Gastroesophageal sphincter (tissue), 4 donors: ENCODE measurements around the gene THBS3. TPM values are rescaled to one million over a fixed set of nuclear protein-coding genes. Genes with fewer than 3 reads are reported as not detected.

ENCODE experiments used
- ATAC-seq: fragments of 150-250 bp; one replicate; pipeline ENCODE4 v1.9.1; 2016; ENCODE audit warnings: mild to moderate bottlenecking, moderate library complexity
- H3K27ac ChIP-seq, 4 donors: fragments of 200-600 bp; sonication (generic) in 3 of 4; 1 replicate in 3 of 4; 2 replicates in 1 of 4; pipeline ENCODE4 v1.5.1; 2016 to 2019
- H3K27me3 ChIP-seq: fragments of 200-600 bp; sonication (generic); one replicate; pipeline ENCODE4 v1.5.1; 2019
- H3K36me3 ChIP-seq, 2 donors: fragments of 200-600 bp; sonication (generic); one replicate each; pipeline ENCODE4 v1.5.1; 2019; ENCODE audit warnings: control low read depth in 1 of 2
- H3K4me1 ChIP-seq, 3 donors: fragments of 200-600 bp; sonication (generic); 1 replicate in 2 of 3; 2 replicates in 1 of 3; pipeline ENCODE4 v1.5.1; 2016 to 2019; ENCODE audit warnings: control low read depth in 2 of 3
- H3K4me3 ChIP-seq, 2 donors: fragments of 200-600 bp; sonication (generic); one replicate each; pipeline ENCODE4 v1.5.1; 2019; ENCODE audit warnings: mild to moderate bottlenecking in 1 of 2, moderate library complexity in 1 of 2
- H3K9me3 ChIP-seq, 3 donors: fragments of 200-600 bp; sonication (generic); one replicate each; pipeline ENCODE4 v1.5.1; 2017 to 2019; ENCODE audit warnings: control low read depth in 2 of 3
- EP300 ChIP-seq: sonication (generic); formaldehyde crosslinking; IDR thresholded peaks from one replicate; pipeline ENCODE4 v1.6.1; 2017; ENCODE audit warnings: antibody characterized with exemption, mild to moderate bottlenecking
- POLR2A ChIP-seq, 2 donors: fragments of 450-650 bp; IDR thresholded peaks; one replicate each; pipeline ENCODE4 v1.6.1; 2017; ENCODE audit warnings: antibody characterized with exemption in 2 of 2, mild to moderate bottlenecking in 2 of 2, moderate library complexity in 1 of 2
- POLR2AphosphoS5 ChIP-seq: sonication (generic); formaldehyde crosslinking; IDR thresholded peaks from one replicate; pipeline ENCODE4 v1.6.1; 2017; ENCODE audit warnings: antibody characterized with exemption
- WGBS, 2 donors: methylation state at CpG; one replicate each; pipeline ENCODE4 v1.1.5; 2018; ENCODE audit warnings: low coverage in 1 of 2; 5-methylcytosine and 5-hydroxymethylcytosine counted together
- total RNA-seq, 4 donors: library from RNA; depleted of rRNA; stranded (reverse); fragments of >200 nt; gene quantifications; one replicate each; pipeline ENCODE4 v1.1.0, GENCODE V29; 2016
- TF ChIP-seq, protein P1 (sequence below), 4 experiments: fragments of 200-600 bp in 2 of 4; fragments of 450-650 bp in 2 of 4; sonication (generic) in 1 of 4; IDR thresholded peaks; one replicate each; pipeline ENCODE4 v1.5.1; 2017 to 2019; ENCODE audit warnings: antibody characterized with exemption in 4 of 4, mild to moderate bottlenecking in 2 of 4, moderate library complexity in 2 of 4

THBS3 gene
- total RNA-seq, 4 donors from 2014 or later: 17.9 to 25.6 (median 20.1) TPM

DNA sequence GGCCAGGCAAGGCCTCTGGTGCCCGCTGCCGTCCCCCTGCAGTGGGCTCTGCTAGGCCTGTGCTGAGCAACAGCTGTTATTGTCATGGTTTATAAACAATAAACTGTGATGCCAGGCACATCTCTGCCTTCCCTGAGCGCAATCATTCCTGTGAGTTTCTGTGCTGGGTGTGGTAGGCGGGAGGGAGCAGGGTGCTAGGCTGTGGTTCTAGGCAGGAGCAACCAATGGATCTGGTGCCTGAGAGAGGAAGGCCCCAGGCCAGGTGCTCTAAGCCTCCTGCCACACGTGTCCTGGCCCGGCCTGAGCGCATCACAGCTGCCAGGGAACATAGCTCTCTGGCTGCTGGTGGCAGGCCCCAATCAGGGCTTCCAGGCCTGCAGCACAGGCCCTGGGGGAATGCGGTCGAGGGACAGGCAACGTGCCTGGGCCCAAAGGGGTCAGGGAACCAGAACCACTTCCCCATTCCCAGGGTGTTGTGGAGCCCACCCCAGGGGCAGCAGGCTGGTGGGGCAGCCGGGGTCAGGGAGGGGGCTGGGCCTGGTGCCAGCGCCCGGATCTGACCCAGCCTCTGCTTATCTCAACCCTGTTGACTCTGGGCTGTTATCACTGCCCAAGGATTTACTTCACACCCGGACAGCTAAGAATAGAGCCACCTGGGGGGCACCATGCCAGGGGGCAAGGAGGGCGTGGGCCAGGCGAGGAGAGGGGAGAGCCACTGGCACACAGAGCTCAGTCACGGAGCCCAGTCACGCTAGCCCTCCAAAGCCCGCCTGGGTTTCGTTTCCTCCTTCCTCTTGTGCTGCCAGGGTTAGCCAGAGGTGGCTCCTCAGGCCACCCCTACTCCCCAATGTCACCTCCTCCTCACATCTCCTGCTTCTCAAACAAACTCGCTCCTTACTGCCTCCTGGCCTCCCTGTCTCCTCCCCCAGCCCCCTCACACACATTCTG, 22.6 kb downstream of the THBS3 start:
- TF ChIP-seq, protein P1, sequence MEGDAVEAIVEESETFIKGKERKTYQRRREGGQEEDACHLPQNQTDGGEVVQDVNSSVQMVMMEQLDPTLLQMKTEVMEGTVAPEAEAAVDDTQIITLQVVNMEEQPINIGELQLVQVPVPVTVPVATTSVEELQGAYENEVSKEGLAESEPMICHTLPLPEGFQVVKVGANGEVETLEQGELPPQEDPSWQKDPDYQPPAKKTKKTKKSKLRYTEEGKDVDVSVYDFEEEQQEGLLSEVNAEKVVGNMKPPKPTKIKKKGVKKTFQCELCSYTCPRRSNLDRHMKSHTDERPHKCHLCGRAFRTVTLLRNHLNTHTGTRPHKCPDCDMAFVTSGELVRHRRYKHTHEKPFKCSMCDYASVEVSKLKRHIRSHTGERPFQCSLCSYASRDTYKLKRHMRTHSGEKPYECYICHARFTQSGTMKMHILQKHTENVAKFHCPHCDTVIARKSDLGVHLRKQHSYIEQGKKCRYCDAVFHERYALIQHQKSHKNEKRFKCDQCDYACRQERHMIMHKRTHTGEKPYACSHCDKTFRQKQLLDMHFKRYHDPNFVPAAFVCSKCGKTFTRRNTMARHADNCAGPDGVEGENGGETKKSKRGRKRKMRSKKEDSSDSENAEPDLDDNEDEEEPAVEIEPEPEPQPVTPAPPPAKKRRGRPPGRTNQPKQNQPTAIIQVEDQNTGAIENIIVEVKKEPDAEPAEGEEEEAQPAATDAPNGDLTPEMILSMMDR (IDR thresholded peaks at IDR 0.05): no peak
- TF ChIP-seq POLR2A (IDR thresholded peaks at IDR 0.05): no peak
- no peaks in the 10 kb centered on the region for H3K9me3 ChIP-seq
- peak; percentile 46 for ATAC-seq
- H3K36me3 ChIP-seq: no peaks in the 10 kb centered on the region
- 67 to 70% methylated on average over 6 to 7 of the region's 21 CpGs for WGBS, 2 donors
- no peaks in the 10 kb centered on the region for H3K27me3 ChIP-seq
- H3K4me1 ChIP-seq: peaks cover 0 to 5% (median 0%) of the 10 kb centered on the region in 3 donors
- H3K4me3 ChIP-seq: no peak overlapping the region
- no peak overlapping the region for H3K27ac ChIP-seq

DNA sequence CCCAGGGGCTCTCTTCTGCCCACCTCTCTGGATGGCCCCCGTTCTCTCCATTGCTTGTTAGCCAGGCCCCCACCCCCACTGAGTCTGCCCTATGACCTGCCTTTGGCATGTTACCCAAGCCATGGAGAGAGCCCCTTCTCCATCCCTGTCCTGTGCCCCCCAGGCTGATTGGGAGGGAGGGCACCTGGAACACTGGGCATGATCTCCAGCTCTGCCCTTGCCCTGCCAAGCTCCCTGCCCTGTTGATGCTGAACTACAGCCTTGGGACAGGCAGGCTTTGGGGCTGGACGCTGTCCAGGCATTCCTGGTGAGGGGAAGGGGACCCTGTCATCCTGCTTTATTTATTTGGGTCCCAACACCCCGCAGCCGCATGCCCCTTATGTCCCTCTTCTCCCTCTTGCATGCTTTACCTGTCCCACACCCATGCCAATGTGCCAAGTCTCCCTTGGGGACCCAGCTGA, 23.3 kb downstream of the THBS3 start:
- ATAC-seq: no peak
- Histone ChIP-seq H3K27me3 (no peaks in the 10 kb centered on the region), H3K9me3 (no peaks in the 10 kb centered on the region), H3K4me3 (no peak overlapping the region), H3K4me1 (peaks cover 0 to 5% (median 0%) of the 10 kb centered on the region in 3 donors), H3K36me3 (peaks cover 0 to 7% of the 10 kb centered on the region in 2 donors), H3K27ac (no peak overlapping the region)
- TF ChIP-seq POLR2AphosphoS5 (no peak), POLR2A (IDR thresholded peaks at IDR 0.05) (no peak), EP300 (no peak)
- TF ChIP-seq, protein P1 (IDR thresholded peaks at IDR 0.05): no peak
- WGBS, 2 donors: 79 to 100% methylated on average over 2 to 4 of the region's 4 CpGs

DNA sequence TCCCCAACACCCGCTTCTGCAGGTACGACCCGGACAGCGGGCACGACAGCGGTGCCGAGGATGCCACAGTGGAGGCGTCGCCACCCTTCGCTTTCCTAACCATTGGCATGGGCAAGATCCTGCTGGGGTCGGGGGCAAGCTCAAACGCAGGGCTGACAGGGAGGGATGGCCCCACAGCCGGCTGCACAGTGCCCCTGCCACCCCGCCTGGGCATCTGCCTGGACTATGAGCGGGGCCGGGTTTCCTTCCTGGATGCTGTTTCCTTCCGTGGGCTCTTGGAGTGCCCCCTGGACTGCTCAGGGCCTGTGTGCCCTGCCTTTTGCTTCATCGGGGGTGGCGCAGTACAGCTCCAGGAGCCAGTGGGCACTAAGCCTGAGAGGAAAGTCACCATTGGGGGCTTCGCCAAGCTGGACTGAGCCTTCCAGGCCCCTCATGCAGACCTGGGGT, 23.9 kb downstream of the THBS3 start:
- 80 to 85% methylated on average over 1 to 4 of the region's 20 CpGs for WGBS, 2 donors
- peaks cover 0 to 7% of the 10 kb centered on the region in 2 donors for H3K36me3 ChIP-seq

DNA sequence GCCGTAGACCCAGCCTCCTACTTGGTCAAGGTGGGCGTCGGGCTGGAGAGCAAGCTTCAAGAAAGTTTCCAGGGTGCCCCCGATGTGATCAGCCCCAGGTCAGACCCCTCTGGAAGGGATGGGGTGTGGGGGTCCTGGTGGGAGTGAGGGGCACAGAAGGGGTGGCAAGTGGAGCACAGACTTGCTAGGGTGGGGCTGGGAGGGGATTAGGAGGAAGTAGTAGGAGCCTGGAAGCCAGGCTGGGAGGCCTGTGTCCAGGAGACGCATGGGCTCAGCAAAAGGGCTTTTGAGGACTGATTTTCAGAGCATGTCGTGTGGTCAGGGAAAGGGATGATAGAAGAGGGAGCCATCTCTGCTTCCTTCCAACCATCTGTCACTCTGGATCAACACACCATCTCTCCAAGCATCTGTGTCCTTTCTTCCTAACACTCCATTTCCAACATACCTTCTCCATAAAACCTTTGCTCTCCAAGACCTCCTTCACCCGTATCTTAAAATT, 25.6 kb downstream of the THBS3 start:
- ATAC-seq: no peak
- H3K27ac ChIP-seq: no peak overlapping the region
- TF ChIP-seq, protein P1 (IDR thresholded peaks at IDR 0.05): no peak
- TF ChIP-seq POLR2A (IDR thresholded peaks at IDR 0.05): no peak
- TF ChIP-seq POLR2AphosphoS5: no peak
- no peak for TF ChIP-seq EP300
- peaks cover 0 to 7% of the 10 kb centered on the region in 2 donors for H3K36me3 ChIP-seq
- H3K9me3 ChIP-seq: no peaks in the 10 kb centered on the region
- H3K4me3 ChIP-seq: no peak overlapping the region
- peaks cover 0 to 9% (median 0%) of the 10 kb centered on the region in 3 donors for H3K4me1 ChIP-seq
- no peaks in the 10 kb centered on the region for H3K27me3 ChIP-seq
- WGBS, 2 donors: 78 to 100% methylated on average over 1 to 3 of the region's 7 CpGs

More for the DNA sequence above, 23.9 kb downstream of the THBS3 start:
- Histone ChIP-seq H3K4me3 (no peak overlapping the region), H3K27me3 (no peaks in the 10 kb centered on the region), H3K4me1 (peaks cover 0 to 5% (median 0%) of the 10 kb centered on the region in 3 donors), H3K27ac (no peak overlapping the region), H3K9me3 (no peaks in the 10 kb centered on the region)
- TF ChIP-seq POLR2A (IDR thresholded peaks at IDR 0.05) (no peak), EP300 (no peak), POLR2AphosphoS5 (no peak)
- TF ChIP-seq, protein P1 (IDR thresholded peaks at IDR 0.05): no peak
- no peak for ATAC-seq
